OCI-LY7 (cell line): ENCODE results near the gene SP140L. TPM values are rescaled to one million over a fixed set of nuclear protein-coding genes. Genes with fewer than 3 reads are reported as not detected.
A peak's percentile ranks its signal among the peaks of the same experiment; 100 is the strongest.

Experiments used
- BruUV-seq: library from RNA; stranded (reverse); fragments of 400-500 nt; replicated peaks from 2 replicates; lab custom pipeline; 2021; lab: Mats Ljungman, UMichigan
- CTCF ChIA-PET: fragments of 300-600 bp; sonication (Branson Sonifier 250); formaldehyde crosslinking; loops from one replicate; lab custom pipeline; 2022; ENCODE audit warnings: antibody characterized with exemption; ENCODE audit not compliant: unreplicated experiment; lab: Charles Lee
- POLR2A ChIA-PET: fragments of 300-600 bp; sonication (Branson Sonifier 250); formaldehyde crosslinking; loops from one replicate; lab custom pipeline; 2022; ENCODE audit warnings: antibody characterized with exemption; lab: Charles Lee
- DNase-seq: peaks from one replicate; pipeline ENCODE4 v3.0.0-alpha.2; 2015; ENCODE audit warnings: low spot score
- H2AFZ ChIP-seq: fragments of 200-600 bp; sonication (generic), shearing (Covaris generic); 2 replicates; pipeline ENCODE4 v1.6.1; 2014; ENCODE audit warnings: mild to moderate bottlenecking, antibody characterized with exemption, low read length, moderate library complexity
- H3K27ac ChIP-seq: fragments of 200-600 bp; sonication (generic); 2 replicates; pipeline ENCODE4 v1.5.1; 2014; ENCODE audit warnings: mixed run types, low read depth, mild to moderate bottlenecking, moderate library complexity, low read length, inconsistent platforms; ENCODE audit not compliant: poor library complexity, severe bottlenecking
- H3K36me3 ChIP-seq: fragments of 200-600 bp; sonication (generic); 2 replicates; pipeline ENCODE4 v1.6.1; 2014; ENCODE audit warnings: mild to moderate bottlenecking, antibody characterized with exemption, low read length, moderate library complexity, mixed read lengths; ENCODE audit not compliant: insufficient read depth
- H3K4me1 ChIP-seq: fragments of 200-600 bp; sonication (generic); 2 replicates; pipeline ENCODE4 v1.5.1; 2014; ENCODE audit warnings: mild to moderate bottlenecking, low read length; ENCODE audit not compliant: insufficient read depth, poor library complexity, severe bottlenecking
- H3K4me2 ChIP-seq: fragments of 200-600 bp; sonication (generic); 2 replicates; pipeline ENCODE4 v1.6.1; 2014; ENCODE audit warnings: mild to moderate bottlenecking, low read length
- H3K4me3 ChIP-seq: fragments of 200-600 bp; sonication (generic); 2 replicates; pipeline ENCODE4 v1.5.1; 2014; ENCODE audit warnings: mild to moderate bottlenecking, low read depth, low read length; ENCODE audit not compliant: poor library complexity, severe bottlenecking
- H3K79me2 ChIP-seq: fragments of 200-600 bp; sonication (generic); 2 replicates; pipeline ENCODE4 v1.6.1; 2016; ENCODE audit warnings: low read depth, mild to moderate bottlenecking, low read length, moderate library complexity, mixed read lengths; ENCODE audit not compliant: insufficient read depth
- H3K9me2 ChIP-seq: fragments of 200-600 bp; sonication (generic); 2 replicates; pipeline ENCODE4 v1.6.1; 2016; ENCODE audit warnings: mild to moderate bottlenecking, low read length, mixed read lengths; ENCODE audit not compliant: insufficient read depth
- H3K9me3 ChIP-seq: fragments of 200-600 bp; sonication (generic); 2 replicates; pipeline ENCODE4 v1.6.1; 2014; ENCODE audit warnings: mild to moderate bottlenecking, mixed run types, low read length, mixed read lengths
- H4K20me1 ChIP-seq: fragments of 200-600 bp; sonication (generic); 2 replicates; pipeline ENCODE4 v1.6.1; 2014; ENCODE audit warnings: mild to moderate bottlenecking, antibody characterized with exemption, low read length, moderate library complexity, mixed read lengths; ENCODE audit not compliant: insufficient read depth
- EZH2phosphoT487 ChIP-seq: fragments of 200-600 bp; sonication (generic); IDR thresholded peaks from 2 replicates; pipeline ENCODE4 v1.6.1; 2018; ENCODE audit warnings: low read depth, borderline replicate concordance, mild to moderate bottlenecking, mixed run types, antibody characterized with exemption, low read length, moderate library complexity, mixed read lengths
- intact Hi-C: fragments of 100-400 bp; cut with micrococcal nuclease; formaldehyde crosslinking; loops from one replicate; pipeline ENCODE4 v1.10.0; 2022; ENCODE audit not compliant: unreplicated experiment
- total RNA-seq, 2 experiments: library from RNA; depleted of rRNA in 1 of 2; stranded (reverse); fragments of >200 nt in 1 of 2; shearing (Covaris generic) in 1 of 2; gene quantifications; 2 replicates each; pipeline ENCODE4 v1.2.3, GENCODE V29; 2014 to 2022
- TF ChIP-seq, protein P1 (sequence below): fragments of 200-600 bp; sonication (generic); conservative IDR thresholded peaks from 2 replicates; pipeline ENCODE4 v1.5.1; 2014; ENCODE audit warnings: mild to moderate bottlenecking, antibody characterized with exemption, low read length, moderate library complexity, mixed read lengths

SP140L gene
- total RNA-seq, 2 experiments from 2014 or later = 10.4 to 19.3 TPM

DNA sequence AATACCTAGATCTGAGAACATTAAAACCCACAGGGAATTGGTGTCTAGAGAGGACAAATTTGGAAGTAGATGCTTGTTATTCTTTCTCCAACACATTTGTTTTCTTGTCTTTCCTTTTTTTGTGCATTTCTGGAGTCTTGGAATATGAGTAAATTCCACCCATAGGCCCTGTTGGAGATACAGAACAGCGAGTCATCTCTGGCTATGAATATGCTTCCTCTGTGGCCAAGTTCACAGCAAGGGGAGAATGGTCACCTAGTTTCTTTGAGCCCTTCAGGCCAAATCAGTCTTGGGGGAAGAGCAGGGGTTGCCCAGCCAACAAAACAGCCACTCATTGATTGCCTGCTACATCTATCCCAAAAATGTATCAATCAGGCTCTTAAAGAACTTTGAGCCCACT lies 31.3 kb downstream of the SP140L start:
- no peak for DNase-seq
- no peak overlapping the region for H3K27ac ChIP-seq
- CTCF ChIA-PET = no interaction called here
- H3K79me2 ChIP-seq = no peaks in the 10 kb centered on the region
- BruUV-seq = no TSS peak
- intact Hi-C loops = no loop called here
- no peaks in the 10 kb centered on the region for H3K9me3 ChIP-seq
- peaks cover 18% of the 10 kb centered on the region for H3K4me1 ChIP-seq
- no peak overlapping the region for H3K4me3 ChIP-seq
- no peaks in the 10 kb centered on the region for H3K9me2 ChIP-seq
- H3K4me2 ChIP-seq = no peak overlapping the region
- POLR2A ChIA-PET = no interaction called here
- peaks cover 24% of the 10 kb centered on the region for H3K36me3 ChIP-seq
- H4K20me1 ChIP-seq = no peaks in the 10 kb centered on the region
- no peak overlapping the region for H2AFZ ChIP-seq
- TF ChIP-seq, protein P1, sequence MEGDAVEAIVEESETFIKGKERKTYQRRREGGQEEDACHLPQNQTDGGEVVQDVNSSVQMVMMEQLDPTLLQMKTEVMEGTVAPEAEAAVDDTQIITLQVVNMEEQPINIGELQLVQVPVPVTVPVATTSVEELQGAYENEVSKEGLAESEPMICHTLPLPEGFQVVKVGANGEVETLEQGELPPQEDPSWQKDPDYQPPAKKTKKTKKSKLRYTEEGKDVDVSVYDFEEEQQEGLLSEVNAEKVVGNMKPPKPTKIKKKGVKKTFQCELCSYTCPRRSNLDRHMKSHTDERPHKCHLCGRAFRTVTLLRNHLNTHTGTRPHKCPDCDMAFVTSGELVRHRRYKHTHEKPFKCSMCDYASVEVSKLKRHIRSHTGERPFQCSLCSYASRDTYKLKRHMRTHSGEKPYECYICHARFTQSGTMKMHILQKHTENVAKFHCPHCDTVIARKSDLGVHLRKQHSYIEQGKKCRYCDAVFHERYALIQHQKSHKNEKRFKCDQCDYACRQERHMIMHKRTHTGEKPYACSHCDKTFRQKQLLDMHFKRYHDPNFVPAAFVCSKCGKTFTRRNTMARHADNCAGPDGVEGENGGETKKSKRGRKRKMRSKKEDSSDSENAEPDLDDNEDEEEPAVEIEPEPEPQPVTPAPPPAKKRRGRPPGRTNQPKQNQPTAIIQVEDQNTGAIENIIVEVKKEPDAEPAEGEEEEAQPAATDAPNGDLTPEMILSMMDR = no peak
- TF ChIP-seq EZH2phosphoT487 = no peak

DNA sequence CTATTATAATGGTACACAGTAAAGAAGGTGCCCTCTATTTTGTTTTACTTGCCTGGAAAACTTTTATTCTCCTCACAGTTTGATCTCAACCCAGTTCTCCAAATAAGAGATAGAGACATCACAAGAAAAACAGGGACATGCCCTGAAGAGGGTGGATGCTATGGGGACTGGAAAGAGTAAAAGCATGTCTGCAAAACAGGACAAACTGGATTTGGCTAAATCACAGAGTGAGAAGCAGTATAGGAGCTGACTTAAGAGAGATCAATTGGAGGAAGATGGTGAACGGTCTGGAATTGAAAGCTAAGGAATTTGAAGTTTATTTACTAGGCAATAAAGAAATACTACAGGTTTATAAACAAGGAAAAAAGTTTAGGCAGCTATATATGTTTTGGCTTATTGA lies 33.0 kb downstream of the SP140L start:
- H3K4me3 ChIP-seq = no peak overlapping the region
- POLR2A ChIA-PET = interaction anchor here (0.6 kb wide), 2 partner anchors 33 to 64 kb away, joined by 3 to 5 read pairs; partner anchors contain the start of gene SP140L
- DNase-seq = no peak
- CTCF ChIA-PET = no interaction called here
- H4K20me1 ChIP-seq = no peaks in the 10 kb centered on the region
- no peak for TF ChIP-seq EZH2phosphoT487
- no peak overlapping the region for H2AFZ ChIP-seq
- H3K9me3 ChIP-seq = no peaks in the 10 kb centered on the region
- intact Hi-C loops = no loop called here
- H3K9me2 ChIP-seq = no peaks in the 10 kb centered on the region
- peaks cover 20% of the 10 kb centered on the region for H3K4me1 ChIP-seq
- H3K79me2 ChIP-seq = no peaks in the 10 kb centered on the region
- no peak overlapping the region for H3K27ac ChIP-seq
- BruUV-seq = no TSS peak
- H3K36me3 ChIP-seq = peaks cover 28% of the 10 kb centered on the region
- H3K4me2 ChIP-seq = no peak overlapping the region

DNA sequence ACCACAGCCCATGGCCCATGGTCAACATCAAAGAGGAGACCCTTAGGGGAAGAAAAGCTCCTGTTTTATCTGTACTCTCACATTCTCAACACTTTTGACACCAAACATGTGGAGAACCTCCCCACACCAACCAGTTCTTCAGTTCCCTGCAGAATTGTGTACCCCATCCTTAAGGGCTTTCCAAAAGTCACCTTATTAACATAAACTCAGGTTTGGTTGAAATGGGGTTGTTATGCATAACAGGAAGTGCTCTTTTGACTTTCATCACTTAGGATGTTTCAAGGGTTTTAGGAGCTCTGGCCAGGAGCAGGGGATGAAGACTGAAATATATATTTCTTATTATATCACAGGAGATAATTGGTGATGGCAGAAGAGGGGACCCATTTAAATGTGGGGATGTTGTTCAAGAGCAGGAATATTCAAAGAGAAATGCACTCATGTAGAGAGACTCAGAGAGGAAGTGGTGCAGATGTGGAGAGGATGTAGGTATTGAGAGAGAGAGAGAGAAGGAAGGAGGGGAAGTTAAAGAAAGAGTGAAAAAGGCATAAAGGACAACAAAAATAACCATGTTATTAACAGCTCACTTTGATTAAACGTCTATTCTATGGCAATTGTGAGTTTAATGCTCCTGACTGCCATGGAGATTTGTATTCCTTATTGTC lies 35.2 kb downstream of the SP140L start:
- Histone ChIP-seq H2AFZ (peak overlapping the region; percentile 62; the same call in 1 of the 2 replicates), H3K27ac (peak overlapping the region; percentile 41), H3K4me3 (no peak overlapping the region), H3K9me3 (no peaks in the 10 kb centered on the region), H3K4me1 (peaks cover 20% of the 10 kb centered on the region), H4K20me1 (no peaks in the 10 kb centered on the region), H3K4me2 (peak overlapping the region; percentile 58), H3K9me2 (no peaks in the 10 kb centered on the region), H3K36me3 (peaks cover 28% of the 10 kb centered on the region), H3K79me2 (no peaks in the 10 kb centered on the region)
- peak; percentile 49 for DNase-seq
- intact Hi-C loops = no loop called here
- ChIA-PET POLR2A (interaction anchor here (0.5 to 1.2 kb wide), 4 partner anchors 15 to 843 kb away, joined by 3 to 4 read pairs (median 3); no protein-coding TSS in a partner anchor), CTCF (interaction anchor here (0.9 kb wide), 1 partner anchor 14 kb away, joined by 4 read pairs; no protein-coding TSS in a partner anchor)
- TF ChIP-seq EZH2phosphoT487 = no peak
- TF ChIP-seq, protein P1 = no peak
- no TSS peak for BruUV-seq
